A549 (cell line): Measurements from ENCODE around the gene LYL1. TPM values are rescaled to one million over a fixed set of nuclear protein-coding genes. Genes with fewer than 3 reads are reported as not detected.

ENCODE experiments used
- ATAC-seq, 2 experiments: fragments of 200-7000 bp in 1 of 2; fragments of >200 bp in 1 of 2; cut with Nextera tagmentation in 1 of 2; cut with Tn5 transposase in 1 of 2; 3 replicates each; pipeline versions ENCODE4 v1.8.0 to v1.9.1; 2018 to 2020; ENCODE audit warnings: mild to moderate bottlenecking in 1 of 2, moderate library complexity in 1 of 2
- CTCF ChIA-PET: fragments of 300-600 bp; sonication (Branson Sonifier 250); formaldehyde crosslinking; extraction: SDS; loops from one replicate; lab custom pipeline; 2021; ENCODE audit warnings: antibody characterized with exemption, inconsistent platforms; lab: Yijun Ruan, JAX
- POLR2A ChIA-PET: fragments of 350-600 bp; formaldehyde crosslinking; extraction: SDS; loops from one replicate; lab custom pipeline; 2021; ENCODE audit warnings: antibody characterized with exemption, inconsistent platforms; lab: Yijun Ruan, JAX
- DNase-seq, 2 experiments: peaks; one replicate each; pipeline versions ENCODE4 v3.0.0 to v3.0.0-alpha.2; 2011 to 2016; ENCODE audit warnings: low read depth in 1 of 2, low spot score in 1 of 2
- FAIRE-seq: peaks from 2 replicates; lab custom pipeline; 2011; peaks lifted over from hg19 to GRCh38; lab: Jason Lieb, UNC
- H3K27ac ChIP-seq, 2 experiments: fragments of >200 bp; sonication (Bioruptor Twin); formaldehyde crosslinking; 3 replicates each; pipeline ENCODE4 v1.5.1; 2016 to 2017
- H3K4me1 ChIP-seq: fragments of >200 bp; sonication (Bioruptor Twin); formaldehyde crosslinking; 3 replicates; pipeline ENCODE4 v1.6.1; 2016
- H3K4me2 ChIP-seq: fragments of >200 bp; sonication (Bioruptor Twin); formaldehyde crosslinking; 3 replicates; pipeline ENCODE4 v1.6.1; 2016
- H3K4me3 ChIP-seq: fragments of >200 bp; sonication (Bioruptor Twin); formaldehyde crosslinking; 3 replicates; pipeline ENCODE4 v1.5.1; 2016
- H3K9me3 ChIP-seq: fragments of >200 bp; sonication (Bioruptor Twin); formaldehyde crosslinking; 3 replicates; pipeline ENCODE4 v1.6.1; 2016
- BHLHE40 ChIP-seq: IDR thresholded peaks from 2 replicates; pipeline ENCODE4 v1.6.1; 2012; ENCODE audit warnings: low read depth, low read length, inconsistent platforms
- CBX2 ChIP-seq: fragments of 200-600 bp; sonication (generic); IDR thresholded peaks from 2 replicates; pipeline ENCODE4 v1.6.1; 2016; ENCODE audit warnings: low read depth, mild to moderate bottlenecking, borderline replicate concordance
- CHD4 ChIP-seq: fragments of 200-600 bp; sonication (generic); IDR thresholded peaks from 2 replicates; pipeline ENCODE4 v1.6.1; 2016; ENCODE audit warnings: antibody characterized with exemption, mild to moderate bottlenecking, borderline replicate concordance
- EHF ChIP-seq: fragments of 250-450 bp; sonication (Bioruptor Pico); IDR thresholded peaks from 2 replicates; pipeline ENCODE4 v1.5.0; 2020; ENCODE audit warnings: mild to moderate bottlenecking
- EHMT2 ChIP-seq: fragments of 200-600 bp; sonication (generic); IDR thresholded peaks from 2 replicates; pipeline ENCODE4 v1.6.1; 2016; ENCODE audit warnings: antibody characterized with exemption, low read depth, mild to moderate bottlenecking, moderate library complexity
- ESRRA ChIP-seq: fragments of 150-350 bp; IDR thresholded peaks from 2 replicates; pipeline ENCODE4 v1.6.1; 2014; ENCODE audit warnings: mild to moderate bottlenecking, low read length, borderline replicate concordance
- FOSB ChIP-seq: fragments of 250-450 bp; sonication (Bioruptor Pico); IDR thresholded peaks from 2 replicates; pipeline ENCODE4 v1.5.0; 2020; ENCODE audit warnings: mild to moderate bottlenecking, moderate library complexity
- FOXS1 ChIP-seq: fragments of 250-450 bp; sonication (Bioruptor Pico); IDR thresholded peaks from 2 replicates; pipeline ENCODE4 v1.5.0; 2020; ENCODE audit warnings: mild to moderate bottlenecking, moderate library complexity
- GATA3 ChIP-seq: IDR thresholded peaks from 2 replicates; pipeline ENCODE4 v1.6.1; 2012; ENCODE audit warnings: borderline replicate concordance
- HDAC2 ChIP-seq: fragments of 200-600 bp; sonication (generic); IDR thresholded peaks from 2 replicates; pipeline ENCODE4 v1.6.1; 2016
- HES2 ChIP-seq: fragments of >200 bp; sonication (Bioruptor Twin); formaldehyde crosslinking; IDR thresholded peaks from 2 replicates; pipeline ENCODE4 v1.6.1; 2016
- MAFK ChIP-seq: fragments of 450-650 bp; IDR thresholded peaks from 2 replicates; pipeline ENCODE4 v1.6.1; 2014; ENCODE audit not compliant: partially characterized antibody
- MAX ChIP-seq: IDR thresholded peaks from 2 replicates; pipeline ENCODE4 v1.6.1; 2012
- NR3C1 ChIP-seq: fragments of >200 bp; sonication (Bioruptor Twin); formaldehyde crosslinking; IDR thresholded peaks from 3 replicates; pipeline ENCODE4 v1.6.1; 2017
- POLR2A ChIP-seq: IDR thresholded peaks from 2 replicates; pipeline ENCODE4 v1.6.1; 2012; ENCODE audit warnings: mild to moderate bottlenecking, low read length
- POLR2AphosphoS2 ChIP-seq: conservative IDR thresholded peaks from 2 replicates; pipeline ENCODE4 v1.6.1; 2012; ENCODE audit warnings: low read length, improper control_type of control experiment, inconsistent platforms
- RARB ChIP-seq: fragments of 250-450 bp; sonication (Bioruptor Pico); IDR thresholded peaks from 2 replicates; pipeline ENCODE4 v1.8.0; 2021; ENCODE audit warnings: mild to moderate bottlenecking, moderate library complexity
- RCOR1 ChIP-seq: fragments of 150-350 bp; IDR thresholded peaks from 2 replicates; pipeline ENCODE4 v1.6.1; 2014; ENCODE audit warnings: antibody characterized with exemption, low read length, low read depth
- REST ChIP-seq: fragments of 200-600 bp; sonication (generic); IDR thresholded peaks from 2 replicates; pipeline ENCODE4 v1.6.1; 2016; ENCODE audit warnings: antibody characterized with exemption, mild to moderate bottlenecking, moderate library complexity
- TP53 ChIP-seq: fragments of 250-450 bp; sonication (Bioruptor Pico); IDR thresholded peaks from 2 replicates; pipeline ENCODE4 v1.5.0; 2021; ENCODE audit warnings: mild to moderate bottlenecking, moderate library complexity
- USF2 ChIP-seq: fragments of 450-650 bp; IDR thresholded peaks from 2 replicates; pipeline ENCODE4 v1.6.1; 2014; ENCODE audit warnings: antibody characterized with exemption
- ZNF302 ChIP-seq: fragments of 250-450 bp; sonication (Bioruptor Pico); IDR thresholded peaks from 2 replicates; pipeline ENCODE4 v1.9.0; 2021; ENCODE audit warnings: inconsistent platforms, mild to moderate bottlenecking, moderate library complexity
- WGBS: methylation state at CpG from one replicate; pipeline ENCODE4 v1.1.6; 2017; ENCODE audit errors: missing lambda C conversion rate; 5-methylcytosine and 5-hydroxymethylcytosine counted together
- polyA plus RNA-seq, 4 experiments: library from polyadenylated mRNA; depleted of rRNA in 3 of 4; stranded (reverse); fragments of >200 nt; fragmentation: RNase III in 1 of 4; extraction: RNeasy Plus Mini Kit Qiagen cat#74134 plus additional on column Dnase treatment in 1 of 4; gene quantifications; 2 replicates in 3 of 4; 3 replicates in 1 of 4; pipeline ENCODE4 v1.2.3, GENCODE V29; 2011 to 2017

Gene LYL1
- polyA plus RNA-seq, 2 of the 4 experiments (the other 2 are of a cell fraction): 0.26 to 0.39 TPM

GRCh38 chr19:13135068-13136062, 32.7 kb upstream of the LYL1 start:
- no peaks in the 10 kb centered on the region for H3K9me3 ChIP-seq
- H3K4me1 ChIP-seq: peaks cover 15% of the 10 kb centered on the region
- no peak for DNase-seq
- H3K4me2 ChIP-seq: no peak overlapping the region
- WGBS: 100% methylated on average over 1 of the region's 60 CpGs
- no peak for TF ChIP-seq NR3C1
- no peak for TF ChIP-seq FOXS1
- TF ChIP-seq REST: no peak
- no peak for TF ChIP-seq TP53
- TF ChIP-seq, all 56 proteins: peak for 0
- ATAC-seq (no peak), FAIRE-seq (no peak)
- no peak overlapping the region for H3K27ac ChIP-seq
- POLR2A ChIA-PET: no interaction called here
- H3K4me3 ChIP-seq: no peak overlapping the region
- CTCF ChIA-PET: interaction anchor here (0.6 to 1.5 kb wide), 5 partner anchors 8 to 158 kb away, joined by 3 to 5 read pairs (median 4); no protein-coding TSS in a partner anchor

- H3K4me3 ChIP-seq: no peak overlapping the region
- TF ChIP-seq MAX (no peak), TP53 (no peak), FOSB (no peak), RARB (CRISPR knock-in tag) (no peak), GATA3 (no peak), BHLHE40 (no peak), RCOR1 (no peak), ESRRA (no peak), FOXS1 (no peak), USF2 (no peak), EHMT2 (no peak), CHD4 (no peak), POLR2A (no peak), ZNF302 (CRISPR knock-in tag) (no peak), POLR2AphosphoS2 (no peak), CBX2 (no peak), HES2 (no peak), EHF (CRISPR knock-in tag) (no peak), MAFK (no peak), HDAC2 (no peak)
- ChIA-PET CTCF (interaction anchor here (1.4 to 1.5 kb wide), 2 partner anchors 13 to 157 kb away, joined by 3 to 4 read pairs; no protein-coding TSS in a partner anchor), POLR2A (no interaction called here)
- no peak overlapping the region for H3K27ac ChIP-seq
- no peaks in the 10 kb centered on the region for H3K9me3 ChIP-seq
- H3K4me1 ChIP-seq: peaks cover 12% of the 10 kb centered on the region
- FAIRE-seq (no peak), ATAC-seq (no peak), DNase-seq (no peak)
- 91% methylated on average over 3 of the region's 3 CpGs for WGBS
- no peak overlapping the region for H3K4me2 ChIP-seq
These were observed 32.0 kb upstream of the LYL1 start for GRCh38 chr19:13134626-13135025.
